ENCODE results near the gene TEF.
"Not testable (repeated sequence)": the region's sequence is repeated elsewhere in the genome, so short reads cannot be mapped to it uniquely, and the experiment has no call there.

TEF gene

GRCh38 chr22:41435560-41435959 lies 53.8 kb downstream of the TEF start:
- no peak for TF ChIP-seq CTCF (IDR thresholded peaks at IDR 0.05; ENCODE audit: low read length, missing control alignments)
- DNase-seq (ENCODE audit: low read depth): no peak
- no peak overlapping the region for H3K4me3 ChIP-seq (replicated peaks; ENCODE audit: low read depth, low read length)

- DNase-seq (ENCODE audit: low read depth): no peak
Measured at GRCh38 chr22:41436322-41437113, 54.8 kb downstream of the TEF start.

GRCh38 chr22:41437198-41437597 lies 55.5 kb downstream of the TEF start:
- no peak for DNase-seq (ENCODE audit: low read depth)
- TF ChIP-seq CTCF (IDR thresholded peaks at IDR 0.05; ENCODE audit: low read length, missing control alignments): no peak
- H3K4me3 ChIP-seq (replicated peaks; ENCODE audit: low read depth, low read length): no peak overlapping the region

More at GRCh38 chr22:41436322-41437113, 54.8 kb downstream of the TEF start:
- no peak for TF ChIP-seq CTCF (IDR thresholded peaks at IDR 0.05; ENCODE audit: low read length, missing control alignments)
- H3K4me3 ChIP-seq (replicated peaks; ENCODE audit: low read depth, low read length): no peak overlapping the region

- DNase-seq (ENCODE audit: low read depth); H3K4me3 ChIP-seq (replicated peaks; ENCODE audit: low read depth, low read length): not testable (repeated sequence)
Measured at GRCh38 chr22:41440511-41440910, 58.8 kb downstream of the TEF start.

GRCh38 chr22:41442240-41442792 lies 60.6 kb downstream of the TEF start:
- DNase-seq (ENCODE audit: low read depth): no peak
- no peak overlapping the region for H3K4me3 ChIP-seq (replicated peaks; ENCODE audit: low read depth, low read length)
- no peak for TF ChIP-seq CTCF (IDR thresholded peaks at IDR 0.05; ENCODE audit: low read length, missing control alignments)

GRCh38 chr22:41444360-41445128 lies 62.8 kb downstream of the TEF start:
- no peak for TF ChIP-seq CTCF (IDR thresholded peaks at IDR 0.05; ENCODE audit: low read length, missing control alignments)
- peak overlapping the region; percentile 99 for H3K4me3 ChIP-seq (replicated peaks; ENCODE audit: low read depth, low read length)
- DNase-seq (ENCODE audit: low read depth): peak; percentile 98
